Suppressor macrophage (primary cell): ENCODE data around the gene GNB2.
A peak's percentile ranks its signal among the peaks of the same experiment; 100 is the strongest.
"Not testable (repeated sequence)": the region's sequence is repeated elsewhere in the genome, so short reads cannot be mapped to it uniquely, and the experiment has no call there.

Experiments used
- DNase-seq, 4 experiments: peaks; one replicate each; pipeline ENCODE4 v3.0.0-alpha.2; 2020 to 2022

GNB2 gene

DNA sequence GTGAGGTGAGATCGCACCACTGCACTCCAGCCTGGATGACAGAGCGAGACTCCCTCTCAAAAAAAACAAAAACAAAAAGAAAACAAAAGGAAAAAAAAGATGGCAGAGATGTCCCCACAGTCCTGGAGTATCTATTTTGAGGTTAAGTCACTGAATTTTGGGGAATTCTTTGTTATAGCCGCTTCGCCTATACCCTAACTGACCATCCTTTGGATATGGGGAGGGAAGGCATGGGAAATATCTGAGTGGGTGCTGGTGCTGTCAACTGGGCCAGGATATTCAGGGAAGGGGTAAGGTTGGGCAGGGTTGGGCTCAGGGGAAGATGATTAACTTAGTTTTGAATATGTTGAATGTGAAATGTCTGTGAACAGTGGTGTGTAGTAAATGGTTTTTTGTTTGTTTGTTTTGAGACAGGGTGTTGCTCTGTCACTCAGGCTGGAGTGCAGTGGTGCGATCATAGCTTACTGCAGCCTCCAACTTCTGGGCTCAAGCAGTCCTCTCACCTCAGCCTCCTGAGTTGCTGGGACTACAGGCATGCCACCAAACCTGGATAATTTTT, 8.3 kb upstream of the GNB2 start:
- no peak for DNase-seq

DNA sequence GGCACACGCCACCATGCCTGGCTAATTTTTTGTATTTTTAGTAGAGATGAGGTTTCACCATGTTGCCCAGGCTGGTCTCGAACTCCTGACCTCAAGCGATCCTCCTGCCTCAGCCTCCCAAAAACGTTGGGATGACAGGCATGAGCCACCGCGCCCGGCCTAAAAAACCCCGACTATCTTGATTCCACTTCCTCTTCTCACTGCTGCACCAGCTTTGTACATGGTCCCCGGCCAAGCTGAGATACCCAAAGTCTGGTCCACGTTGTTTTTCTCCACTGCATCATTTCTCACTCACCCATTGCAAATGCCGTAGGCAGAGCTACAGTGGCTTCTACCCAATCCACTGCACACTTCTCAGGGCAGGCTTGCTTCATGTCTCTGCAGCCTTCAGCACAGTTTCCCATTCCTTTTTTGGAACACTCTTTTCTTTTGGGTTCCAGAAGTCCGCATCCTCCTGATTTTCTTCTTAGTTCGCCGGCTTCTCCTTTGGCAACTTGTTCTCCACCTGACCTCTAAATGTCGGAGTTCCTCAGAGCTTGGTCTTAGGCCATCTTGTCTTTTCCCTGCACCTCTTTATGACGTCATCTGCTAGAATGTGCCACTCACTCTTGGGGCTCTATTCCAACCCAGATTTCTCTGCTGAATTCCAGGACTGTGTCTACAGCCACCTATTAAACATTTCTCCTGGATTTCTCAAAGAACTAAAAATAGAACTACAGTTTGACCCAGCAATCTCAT, 6.0 kb upstream of the GNB2 start:
- DNase-seq, result no peak

DNA sequence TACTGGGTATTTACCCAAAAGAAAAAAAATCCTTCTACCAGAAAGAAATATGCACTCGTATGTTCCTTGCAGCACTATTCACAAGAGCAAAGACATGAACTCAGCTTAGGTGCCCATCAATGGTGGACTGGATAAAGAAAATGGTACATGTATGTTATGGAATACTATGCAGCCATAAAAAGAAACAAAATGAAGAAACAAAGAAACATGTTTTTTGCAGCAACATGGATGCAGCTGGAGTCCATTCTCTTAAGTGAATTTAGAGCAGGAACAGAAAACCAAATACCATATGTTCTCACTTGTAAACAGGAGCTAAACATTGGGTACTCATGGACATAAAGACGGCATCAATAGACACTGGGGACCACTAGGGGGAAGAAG, 5.5 kb upstream of the GNB2 start:
- DNase-seq, result no peak

DNA sequence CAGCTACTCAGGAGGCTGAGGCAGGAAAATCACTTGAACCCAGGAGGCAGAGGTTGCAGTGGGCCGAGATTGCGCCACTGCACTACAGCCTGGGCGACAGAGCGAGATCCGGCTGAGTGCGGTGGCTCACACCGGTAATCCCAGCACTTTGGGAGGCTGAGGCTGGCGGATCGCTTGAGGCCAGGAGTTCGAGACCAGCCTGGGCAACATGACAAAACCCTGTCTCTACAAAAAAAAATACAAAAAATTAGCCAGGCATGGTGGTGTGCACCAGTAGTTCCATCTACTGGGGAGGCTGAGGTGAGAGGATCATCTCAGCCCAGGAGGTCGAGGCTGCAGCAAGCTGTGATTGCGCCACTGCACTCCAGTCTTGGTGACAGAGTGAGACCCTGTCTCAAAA, 4.4 kb upstream of the GNB2 start:
- DNase-seq, result not testable (repeated sequence)

DNA sequence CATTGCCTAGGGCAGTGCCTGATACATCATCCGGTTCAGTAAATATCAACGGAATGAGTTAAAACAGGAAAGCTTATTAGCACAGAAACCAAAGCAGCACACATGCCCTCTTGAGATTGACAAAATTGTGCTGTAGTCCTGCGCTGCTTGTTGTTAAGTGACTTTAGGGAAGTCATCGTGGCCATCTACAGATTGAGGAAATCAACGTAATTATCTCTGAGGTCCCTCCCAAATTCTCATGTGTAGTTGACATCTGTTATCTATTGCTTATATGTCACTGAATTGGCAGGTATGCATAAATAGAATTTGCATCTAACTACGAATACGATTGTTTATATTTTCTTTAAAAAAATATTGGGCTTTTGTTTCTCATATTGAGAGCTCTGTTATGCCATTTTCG, 3.5 kb upstream of the GNB2 start:
- peak in 2 of 4 experiments; percentile 29 to 37 for DNase-seq

DNA sequence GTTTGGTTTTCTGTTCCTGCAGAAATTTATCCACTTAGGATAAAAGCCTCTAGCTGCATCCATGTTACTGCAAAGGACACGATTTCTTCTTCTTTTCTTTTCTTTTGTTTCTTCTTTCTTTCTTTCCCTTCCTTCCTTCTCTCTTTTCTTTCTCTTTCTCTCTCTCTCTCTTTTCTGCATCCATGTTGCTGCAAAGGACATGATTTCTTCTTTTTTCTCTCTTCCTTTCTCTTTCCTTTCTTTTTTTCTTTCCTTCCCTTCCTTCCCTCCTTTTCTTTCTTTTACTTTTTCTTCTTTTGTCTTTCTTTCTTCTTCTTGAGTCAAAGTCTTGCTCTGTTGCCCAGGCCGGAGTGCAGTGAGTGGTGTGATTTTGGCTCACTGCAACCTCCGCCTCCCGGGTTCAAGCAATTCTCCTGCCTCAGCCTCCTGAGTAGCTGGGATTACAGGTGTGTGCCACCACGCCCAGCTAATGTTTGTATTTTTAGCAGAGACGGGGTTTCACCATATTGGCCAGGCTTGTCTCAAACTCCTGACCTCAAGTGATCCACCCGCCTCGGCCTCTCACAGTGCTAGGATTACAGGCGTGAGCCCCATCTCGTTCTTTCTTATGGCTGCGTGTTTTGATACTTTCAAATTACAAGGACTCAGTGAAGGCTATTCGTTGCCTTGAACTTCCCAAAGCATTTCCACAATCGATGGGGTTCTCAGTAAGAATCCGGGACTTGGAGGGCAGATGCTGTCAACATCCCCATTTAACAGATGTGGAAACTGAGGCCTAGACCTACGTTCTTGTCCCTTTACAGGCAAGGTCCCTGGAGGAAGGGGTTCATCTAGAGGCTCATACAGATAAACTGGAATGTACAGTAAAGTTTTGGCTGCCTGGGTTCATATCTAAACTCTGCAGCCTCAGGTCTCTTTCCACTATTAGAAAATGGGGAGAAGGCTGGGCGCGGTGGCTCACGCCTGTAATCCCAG, 1.9 kb upstream of the GNB2 start:
- DNase-seq, result no peak

DNA sequence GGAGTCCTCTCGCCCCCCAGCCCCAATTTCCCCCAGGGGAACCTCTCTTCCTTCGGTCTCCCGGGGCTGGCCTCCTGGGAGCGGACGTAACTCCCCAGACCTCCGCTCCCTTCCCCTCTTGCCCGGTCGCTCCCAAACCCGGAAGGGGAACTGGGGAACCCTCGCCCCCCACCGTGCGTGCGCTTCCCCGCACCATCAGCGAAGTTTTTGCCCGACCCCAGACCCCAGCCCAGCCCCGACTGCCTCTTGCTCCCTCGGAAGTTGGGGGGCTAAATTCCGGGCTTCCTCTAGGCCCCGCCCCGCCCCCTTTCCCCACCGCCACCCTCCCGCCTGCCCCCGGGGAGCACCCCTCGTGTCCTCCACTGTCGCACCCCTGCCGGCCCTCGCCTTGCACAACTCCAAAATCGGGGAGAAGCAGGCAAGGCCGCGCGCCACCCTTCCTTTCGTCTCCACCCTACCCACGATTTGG, 436 bp downstream of the GNB2 start:
- DNase-seq, result peak; percentile 37 to 76 (median 68)

DNA sequence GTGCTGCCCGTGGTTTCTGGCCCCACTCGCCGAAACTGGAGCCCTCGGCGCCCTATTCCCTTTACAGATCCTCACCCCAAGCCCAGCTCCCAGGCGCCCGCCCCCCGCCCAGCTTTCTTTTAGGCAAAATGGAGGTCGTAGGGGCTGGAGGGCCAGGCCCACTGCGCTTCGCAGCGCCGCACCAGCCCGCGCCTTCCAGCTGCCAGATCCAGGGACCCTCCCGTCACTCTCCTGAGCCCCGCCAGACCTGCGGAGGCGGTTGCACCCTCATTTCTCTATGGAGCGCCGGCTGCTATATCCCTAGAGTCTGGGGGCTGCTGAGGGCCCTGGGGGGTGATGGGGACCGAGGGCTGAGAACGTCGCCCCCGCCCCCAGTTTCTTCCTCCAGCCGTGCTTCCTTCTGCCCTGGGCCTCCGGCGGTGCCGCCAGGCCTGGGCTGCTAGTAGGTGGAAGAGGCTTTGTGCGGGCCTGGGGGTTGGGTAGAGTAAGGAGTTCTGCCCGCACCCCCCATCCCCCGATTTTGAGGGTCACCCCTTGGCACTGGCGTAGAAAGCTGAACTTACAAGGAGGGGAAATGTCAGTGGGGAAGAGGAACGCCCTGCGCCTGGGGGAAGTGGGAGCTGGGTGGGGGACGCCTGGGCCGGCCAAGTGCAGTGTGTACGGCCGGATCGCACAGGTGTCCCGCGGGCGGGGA, 1.0 kb downstream of the GNB2 start:
- DNase-seq, result peak; percentile 24 to 71 (median 62)

DNA sequence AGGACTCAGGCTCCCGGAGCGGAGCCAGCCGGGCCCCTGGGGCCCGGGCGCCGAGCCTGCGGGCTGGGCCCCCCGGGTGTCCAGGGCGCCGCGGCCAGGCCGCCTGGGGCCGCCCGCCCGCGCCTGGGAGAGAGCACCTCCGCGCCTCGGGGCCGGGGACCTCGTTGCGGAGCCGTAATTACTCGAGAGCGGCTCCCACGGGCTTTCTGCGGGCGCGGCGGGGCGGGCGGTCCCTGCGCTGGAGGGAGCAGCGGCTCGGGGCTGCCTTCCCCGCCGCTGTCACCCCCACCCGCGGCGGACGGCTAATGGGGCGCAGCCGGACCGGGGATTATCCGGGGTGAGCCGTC, 1.5 kb downstream of the GNB2 start:
- DNase-seq, result no peak

DNA sequence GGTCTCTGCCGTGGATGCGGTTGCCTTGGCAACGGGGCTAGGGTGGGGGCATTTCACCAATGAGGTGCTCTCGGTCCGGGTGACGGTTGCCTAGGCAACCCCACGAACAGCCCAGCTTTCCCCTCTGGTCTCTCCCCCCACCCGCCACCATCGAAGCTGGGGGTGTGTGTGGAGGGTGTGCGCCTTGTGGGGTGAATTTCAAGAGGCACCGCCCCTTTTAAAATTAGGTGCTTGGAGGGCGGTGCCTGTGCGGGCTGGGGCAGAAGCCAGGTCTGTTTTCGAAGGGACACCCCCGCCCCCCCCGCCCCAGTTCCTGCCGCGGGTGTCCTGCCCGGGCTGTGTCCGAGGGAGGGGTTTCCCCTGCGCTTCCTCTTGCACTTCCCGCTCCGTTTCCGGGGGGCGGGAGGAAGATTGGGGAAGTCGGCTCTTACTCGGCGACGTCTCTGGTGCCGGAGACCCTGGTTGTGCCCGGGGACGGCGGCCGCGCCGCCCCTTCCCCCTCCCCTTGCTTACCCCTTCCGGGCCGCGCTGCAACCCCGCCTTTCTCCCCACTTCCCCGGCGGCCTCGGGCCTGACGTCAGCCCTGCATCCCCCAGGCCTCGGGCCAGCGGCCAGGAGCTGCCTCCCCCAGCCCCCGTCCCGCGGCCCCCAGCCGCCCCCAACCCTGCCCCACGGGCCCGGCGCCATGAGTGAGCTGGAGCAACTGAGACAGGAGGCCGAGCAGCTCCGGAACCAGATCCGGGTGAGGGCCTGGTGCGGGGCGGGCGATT, 2.2 kb downstream of the GNB2 start:
- DNase-seq, result peak; percentile 77 to 85 (median 84)

DNA sequence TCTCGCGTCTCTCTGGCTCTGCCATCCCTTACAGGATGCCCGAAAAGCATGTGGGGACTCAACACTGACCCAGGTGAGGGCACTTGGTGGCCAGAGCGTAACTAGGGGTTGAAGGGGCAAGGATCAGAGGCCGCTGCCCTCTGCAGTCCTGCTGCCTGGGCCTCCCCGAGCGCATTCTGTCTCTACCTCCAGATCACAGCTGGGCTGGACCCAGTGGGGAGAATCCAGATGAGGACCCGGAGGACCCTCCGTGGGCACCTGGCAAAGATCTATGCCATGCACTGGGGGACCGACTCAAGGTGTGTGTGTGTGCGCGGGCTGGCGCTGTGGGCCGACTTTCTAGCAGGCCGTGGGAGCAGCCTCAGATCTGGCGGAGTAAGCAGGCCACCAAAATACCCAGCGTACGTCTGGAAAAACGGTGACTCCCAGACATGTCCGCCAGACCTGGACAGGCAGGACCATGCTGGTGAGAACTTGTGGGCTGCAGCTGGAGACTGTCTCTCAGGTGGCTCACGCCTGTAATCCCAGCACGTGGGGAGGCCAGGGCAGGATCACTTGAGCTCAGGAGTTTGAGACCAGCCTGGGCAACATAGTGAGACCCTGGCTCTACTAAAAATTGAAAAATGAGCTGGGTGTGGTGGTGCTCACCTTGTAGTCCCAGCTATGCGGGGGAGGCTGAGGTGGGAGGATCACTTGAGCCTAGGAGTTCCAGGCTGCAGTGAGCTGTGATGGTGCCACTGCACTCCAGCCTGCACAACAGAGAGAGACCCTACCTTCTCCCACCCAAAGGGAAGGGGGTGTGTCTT, 3.2 kb downstream of the GNB2 start:
- DNase-seq, result no peak

DNA sequence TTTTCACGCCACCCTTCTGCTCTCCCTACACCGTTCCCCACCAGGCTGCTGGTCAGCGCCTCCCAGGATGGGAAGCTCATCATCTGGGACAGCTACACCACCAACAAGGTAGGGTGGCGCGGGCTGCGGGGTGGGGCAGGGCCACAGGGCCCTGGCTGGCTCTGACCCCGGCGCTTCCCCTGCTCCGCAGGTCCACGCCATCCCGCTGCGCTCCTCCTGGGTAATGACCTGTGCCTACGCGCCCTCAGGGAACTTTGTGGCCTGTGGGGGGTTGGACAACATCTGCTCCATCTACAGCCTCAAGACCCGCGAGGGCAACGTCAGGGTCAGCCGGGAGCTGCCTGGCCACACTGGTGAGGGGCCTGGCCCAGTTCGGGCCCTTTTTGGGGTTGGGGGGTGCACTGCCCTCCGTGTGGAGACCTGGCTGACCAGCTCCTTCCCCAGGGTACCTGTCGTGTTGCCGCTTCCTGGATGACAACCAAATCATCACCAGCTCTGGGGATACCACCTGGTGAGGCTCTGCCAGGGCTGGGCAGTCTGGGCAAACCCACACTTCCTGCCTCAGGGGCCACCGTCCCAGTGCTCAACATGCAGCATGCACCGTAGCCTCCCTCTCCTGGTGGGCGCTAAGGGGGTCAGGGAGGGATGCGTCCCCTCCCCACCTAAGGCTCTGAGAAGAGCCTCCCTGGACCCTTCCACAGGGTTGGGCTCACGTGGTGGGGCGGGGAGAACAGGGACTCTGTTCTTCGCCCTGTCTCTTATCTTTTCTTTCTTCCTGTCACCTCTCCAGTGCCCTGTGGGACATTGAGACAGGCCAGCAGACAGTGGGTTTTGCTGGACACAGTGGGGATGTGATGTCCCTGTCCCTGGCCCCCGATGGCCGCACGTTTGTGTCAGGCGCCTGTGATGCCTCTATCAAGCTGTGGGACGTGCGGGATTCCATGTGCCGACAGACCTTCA, 4.0 kb downstream of the GNB2 start:
- no peak for DNase-seq

DNA sequence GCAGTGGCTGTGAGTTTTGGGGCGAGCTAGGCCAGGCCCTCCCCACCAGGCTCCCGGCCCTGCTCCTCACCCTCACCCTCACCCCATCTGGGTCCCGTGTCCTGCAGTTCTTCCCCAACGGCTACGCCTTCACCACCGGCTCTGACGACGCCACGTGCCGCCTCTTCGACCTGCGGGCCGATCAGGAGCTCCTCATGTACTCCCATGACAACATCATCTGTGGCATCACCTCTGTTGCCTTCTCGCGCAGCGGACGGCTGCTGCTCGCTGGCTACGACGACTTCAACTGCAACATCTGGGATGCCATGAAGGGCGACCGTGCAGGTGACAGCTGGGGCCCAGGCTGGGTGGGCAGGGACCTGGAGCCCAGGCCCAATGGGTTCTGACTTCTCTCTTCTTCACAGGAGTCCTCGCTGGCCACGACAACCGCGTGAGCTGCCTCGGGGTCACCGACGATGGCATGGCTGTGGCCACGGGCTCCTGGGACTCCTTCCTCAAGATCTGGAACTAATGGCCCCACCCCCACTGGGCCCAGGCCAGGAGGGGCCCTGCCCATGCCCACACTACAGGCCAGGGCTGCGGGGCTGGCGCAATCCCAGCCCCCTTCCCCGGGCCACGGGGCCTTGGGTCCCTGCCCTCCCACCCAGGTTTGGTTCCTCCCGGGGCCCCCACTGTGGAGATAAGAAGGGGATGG, 4.9 kb downstream of the GNB2 start:
- no peak for DNase-seq

DNA sequence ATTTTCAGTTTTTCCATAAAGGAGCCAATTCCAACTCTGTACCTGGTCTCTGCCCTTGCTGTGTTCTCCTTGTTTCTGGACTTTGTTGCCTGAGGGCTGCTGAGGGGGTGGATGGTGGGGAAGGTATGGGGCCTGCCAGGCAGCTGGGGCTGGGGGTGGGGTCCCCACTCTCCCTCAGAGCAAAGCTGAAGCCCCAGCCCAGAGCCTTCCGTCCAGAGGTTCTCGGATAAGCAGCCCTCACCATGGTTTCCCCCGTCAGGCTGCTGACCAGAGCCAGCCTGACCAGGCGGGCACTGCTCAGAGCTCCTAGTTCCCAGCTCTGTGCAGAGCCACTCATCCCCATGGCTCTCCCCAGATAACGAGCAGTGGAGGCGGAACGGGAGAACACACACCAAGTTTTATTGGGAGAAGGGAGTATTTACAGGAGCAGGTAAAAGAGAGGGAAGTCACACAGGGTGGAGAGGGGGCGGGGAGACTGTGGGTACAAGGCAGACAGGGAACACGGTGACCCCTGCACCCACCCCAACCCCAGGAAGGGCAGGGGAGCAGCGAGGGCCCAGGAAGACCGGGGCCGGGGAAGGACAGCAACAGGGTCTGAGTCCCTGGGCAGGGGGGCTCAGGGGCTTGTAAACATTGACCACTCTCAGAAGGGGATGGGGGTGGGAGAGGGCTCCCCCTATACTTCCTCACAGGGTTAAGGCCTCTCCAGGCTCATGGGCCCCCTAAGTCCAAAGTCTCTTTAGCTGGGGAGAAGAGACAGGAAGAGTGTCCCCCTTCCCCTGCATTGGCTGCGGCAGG, 5.8 kb downstream of the GNB2 start:
- no peak for DNase-seq

DNA sequence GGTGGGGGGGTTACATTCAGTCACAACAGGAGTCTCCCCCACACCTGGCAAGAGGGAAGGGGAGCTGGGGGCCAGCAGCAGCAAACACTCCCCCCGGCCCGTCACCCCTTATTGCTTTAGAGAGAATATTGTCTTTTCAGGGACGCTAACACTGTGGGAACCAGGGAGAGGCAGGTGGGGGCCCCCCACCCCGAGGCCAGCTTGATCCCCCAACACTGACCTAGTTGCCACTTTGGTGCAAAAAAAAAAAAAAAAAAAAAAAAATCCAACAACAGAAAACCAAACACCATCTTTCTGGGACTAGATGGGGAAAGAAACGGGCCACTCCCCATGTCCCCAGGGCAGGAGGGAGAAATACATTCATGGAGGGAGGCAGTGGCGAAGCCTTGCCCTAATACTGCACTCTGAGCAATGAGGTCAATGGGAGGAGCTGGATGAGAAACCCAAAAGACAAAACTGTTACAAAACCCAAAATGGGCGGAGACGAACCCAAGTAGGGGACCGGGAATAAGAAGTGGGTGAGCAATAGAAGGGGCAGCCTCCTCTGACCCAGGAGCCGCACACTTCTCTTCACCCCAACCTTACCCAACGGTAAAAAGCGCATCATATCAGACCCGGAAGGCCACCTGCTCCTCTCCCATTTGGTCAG, 6.5 kb downstream of the GNB2 start:
- peak; percentile 43 to 63 (median 51) for DNase-seq

DNA sequence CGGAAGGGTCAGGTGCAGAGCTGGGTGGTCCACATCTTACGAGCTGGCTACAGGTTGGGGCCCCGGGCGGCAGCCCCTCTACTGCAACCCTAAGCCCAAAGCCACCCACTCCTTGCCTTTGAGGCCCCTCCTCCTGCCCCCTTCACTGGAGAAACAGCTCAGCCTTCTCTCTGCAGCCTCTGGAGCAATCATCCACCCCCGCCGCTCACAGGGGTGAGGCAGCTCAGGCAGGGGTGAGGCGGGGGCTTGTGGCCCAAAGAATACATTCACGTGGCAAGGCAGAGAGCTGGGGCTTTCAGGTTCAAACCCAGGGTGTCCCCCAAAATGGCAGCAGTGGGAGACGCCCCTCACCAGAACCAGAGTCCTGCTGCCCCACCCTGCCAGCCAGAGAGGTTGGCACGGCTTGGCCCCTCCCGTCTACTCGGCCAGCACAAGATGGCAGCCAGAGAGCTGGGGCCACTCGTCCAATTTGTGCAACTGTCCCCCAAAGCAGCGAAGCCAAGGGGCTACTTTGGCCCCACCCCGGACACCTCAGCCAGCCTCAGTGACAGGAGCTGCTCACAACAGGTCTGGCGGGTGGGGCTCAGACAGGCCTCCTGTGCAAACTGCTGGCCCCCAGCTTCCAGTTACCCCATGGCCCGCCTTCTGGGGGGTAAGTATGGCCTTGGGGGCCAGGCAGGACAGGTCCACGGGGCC, 7.2 kb downstream of the GNB2 start:
- DNase-seq, result peak in 1 of 4 experiments; percentile 21
